WTC11 (cell line): Measurements from ENCODE around the gene DDX4. TPM values are rescaled to one million over a fixed set of nuclear protein-coding genes. Genes with fewer than 3 reads are reported as not detected.

ENCODE experiments used
- ATAC-seq: fragments of 200-7000 bp; cut with Tn5 transposase; 2 replicates; pipeline ENCODE4 v1.10.0; 2021; ENCODE audit warnings: mild to moderate bottlenecking, moderate library complexity
- CTCF ChIA-PET: fragments of 300-600 bp; sonication (Branson Sonifier 250); formaldehyde crosslinking; loops from one replicate; lab custom pipeline; 2021; ENCODE audit warnings: antibody characterized with exemption; lab: Charles Lee
- POLR2A ChIA-PET: fragments of 350-600 bp; sonication (Branson Sonifier 250); formaldehyde crosslinking; loops from one replicate; lab custom pipeline; 2021; ENCODE audit warnings: antibody characterized with exemption; lab: Charles Lee
- DNase-seq: peaks from one replicate; pipeline ENCODE4 v3.0.0; 2021; ENCODE audit warnings: low spot score
- H3K27ac Mint-ChIP-seq: 2 replicates; pipeline ENCODE4 v1.8.0; 2021; ENCODE audit warnings: mixed read lengths
- H3K27me3 Mint-ChIP-seq: 2 replicates; pipeline ENCODE4 v1.8.0; 2021; ENCODE audit warnings: low read depth, mild to moderate bottlenecking, moderate library complexity, mixed read lengths
- H3K36me3 Mint-ChIP-seq: 2 replicates; pipeline ENCODE4 v1.8.0; 2021; ENCODE audit warnings: mixed read lengths
- H3K4me1 Mint-ChIP-seq: 2 replicates; pipeline ENCODE4 v1.8.0; 2022; ENCODE audit warnings: mixed read lengths
- H3K4me3 Mint-ChIP-seq: 2 replicates; pipeline ENCODE4 v1.8.0; 2021; ENCODE audit warnings: mild to moderate bottlenecking, moderate library complexity, mixed read lengths
- H3K9me3 Mint-ChIP-seq: 2 replicates; pipeline ENCODE4 v1.8.0; 2021; ENCODE audit warnings: mixed read lengths
- ATF6 ChIP-seq: sonication (generic); formaldehyde crosslinking; IDR thresholded peaks from 2 replicates; pipeline ENCODE4 v1.8.1; 2023; ENCODE audit warnings: mild to moderate bottlenecking, missing genetic modification reagents
- E2F5 ChIP-seq: sonication (generic); formaldehyde crosslinking; IDR thresholded peaks from 2 replicates; pipeline ENCODE4 v1.8.1; 2022; ENCODE audit warnings: mild to moderate bottlenecking, moderate library complexity, missing genetic modification reagents
- ESRRA ChIP-seq: sonication (generic); formaldehyde crosslinking; IDR thresholded peaks from 2 replicates; pipeline ENCODE4 v1.8.1; 2022; ENCODE audit warnings: mild to moderate bottlenecking, missing genetic modification reagents, borderline replicate concordance
- ETV6 ChIP-seq: sonication (generic); formaldehyde crosslinking; IDR thresholded peaks from 2 replicates; pipeline ENCODE4 v1.8.1; 2022; ENCODE audit warnings: mild to moderate bottlenecking, missing genetic modification reagents
- JAZF1 ChIP-seq: fragments of 250-450 bp; sonication (Bioruptor Pico); IDR thresholded peaks from 2 replicates; pipeline ENCODE4 v1.9.0; 2021; ENCODE audit warnings: moderate library complexity, mild to moderate bottlenecking, inconsistent platforms
- MXD4 ChIP-seq: fragments of 250-450 bp; sonication (Bioruptor Pico); IDR thresholded peaks from 2 replicates; pipeline ENCODE4 v1.8.0; 2021; ENCODE audit warnings: mild to moderate bottlenecking, moderate library complexity, borderline replicate concordance
- SOX15 ChIP-seq: fragments of 250-450 bp; sonication (Bioruptor Pico); IDR thresholded peaks from 2 replicates; pipeline ENCODE4 v1.9.0; 2021; ENCODE audit warnings: mild to moderate bottlenecking
- TCF7 ChIP-seq: sonication (generic); formaldehyde crosslinking; IDR thresholded peaks from 2 replicates; pipeline ENCODE4 v1.8.0; 2022; ENCODE audit warnings: mild to moderate bottlenecking, low read depth, missing genetic modification reagents, moderate library complexity
- TEAD4 ChIP-seq: sonication (generic); formaldehyde crosslinking; IDR thresholded peaks from 2 replicates; pipeline ENCODE4 v1.8.0; 2022; ENCODE audit warnings: mild to moderate bottlenecking, missing genetic modification reagents
- total RNA-seq: library from RNA; stranded (reverse); gene quantifications from 3 replicates; pipeline ENCODE4 v1.2.3, GENCODE V29; 2021
- TF ChIP-seq, protein P1 (sequence below): fragments of 200-600 bp; IDR thresholded peaks from 2 replicates; pipeline ENCODE4 v1.8.0; 2022; ENCODE audit warnings: antibody characterized with exemption
- TF ChIP-seq, protein P2 (sequence below): fragments of 250-450 bp; sonication (Bioruptor Pico); IDR thresholded peaks from 2 replicates; pipeline ENCODE4 v1.9.0; 2021; ENCODE audit warnings: mild to moderate bottlenecking
- TF ChIP-seq, protein P3 (sequence below): fragments of 250-450 bp; sonication (Bioruptor Pico); IDR thresholded peaks from 2 replicates; pipeline ENCODE4 v2.1.2; 2022; ENCODE audit warnings: mild to moderate bottlenecking, moderate library complexity
- TF ChIP-seq, protein P4 (sequence below): sonication (generic); formaldehyde crosslinking; IDR thresholded peaks from 2 replicates; pipeline ENCODE4 v1.8.0; 2022; ENCODE audit warnings: mild to moderate bottlenecking, missing genetic modification reagents
- TF ChIP-seq, protein P5 (sequence below): fragments of 250-450 bp; sonication (Bioruptor Pico); IDR thresholded peaks from 2 replicates; pipeline ENCODE4 v1.8.0; 2021; ENCODE audit warnings: mild to moderate bottlenecking

DDX4 gene
- total RNA-seq, 1 experiment from 2014 or later, result not detected

GRCh38 chr5:55847837-55848236 lies 110.0 kb downstream of the DDX4 start (continued):
- TF ChIP-seq, protein P1, sequence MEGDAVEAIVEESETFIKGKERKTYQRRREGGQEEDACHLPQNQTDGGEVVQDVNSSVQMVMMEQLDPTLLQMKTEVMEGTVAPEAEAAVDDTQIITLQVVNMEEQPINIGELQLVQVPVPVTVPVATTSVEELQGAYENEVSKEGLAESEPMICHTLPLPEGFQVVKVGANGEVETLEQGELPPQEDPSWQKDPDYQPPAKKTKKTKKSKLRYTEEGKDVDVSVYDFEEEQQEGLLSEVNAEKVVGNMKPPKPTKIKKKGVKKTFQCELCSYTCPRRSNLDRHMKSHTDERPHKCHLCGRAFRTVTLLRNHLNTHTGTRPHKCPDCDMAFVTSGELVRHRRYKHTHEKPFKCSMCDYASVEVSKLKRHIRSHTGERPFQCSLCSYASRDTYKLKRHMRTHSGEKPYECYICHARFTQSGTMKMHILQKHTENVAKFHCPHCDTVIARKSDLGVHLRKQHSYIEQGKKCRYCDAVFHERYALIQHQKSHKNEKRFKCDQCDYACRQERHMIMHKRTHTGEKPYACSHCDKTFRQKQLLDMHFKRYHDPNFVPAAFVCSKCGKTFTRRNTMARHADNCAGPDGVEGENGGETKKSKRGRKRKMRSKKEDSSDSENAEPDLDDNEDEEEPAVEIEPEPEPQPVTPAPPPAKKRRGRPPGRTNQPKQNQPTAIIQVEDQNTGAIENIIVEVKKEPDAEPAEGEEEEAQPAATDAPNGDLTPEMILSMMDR, result no peak
- TF ChIP-seq, all 79 proteins: peak for 0

DNA sequence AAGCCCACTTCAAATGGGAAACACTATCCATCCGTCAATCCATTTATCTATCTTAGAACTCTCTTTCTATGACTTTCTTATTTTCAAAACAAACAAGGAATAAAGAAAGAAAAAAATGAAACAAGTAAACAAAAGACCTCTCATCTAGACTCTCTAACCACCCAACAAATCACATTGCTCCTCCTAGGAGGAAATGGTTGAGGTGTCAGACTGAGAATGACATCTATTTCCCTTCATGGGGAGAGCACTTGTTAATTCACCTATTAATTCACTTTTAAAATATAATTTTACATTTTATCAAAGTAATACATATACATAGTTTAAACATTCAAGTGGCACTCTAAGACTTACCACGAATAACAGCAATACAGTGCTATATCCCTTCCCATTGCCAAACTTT lies 110.9 kb downstream of the DDX4 start:
- Mint-ChIP-seq H3K27ac (no peak overlapping the region), H3K4me1 (no peaks in the 10 kb centered on the region), H3K27me3 (no peaks in the 10 kb centered on the region), H3K36me3 (no peaks in the 10 kb centered on the region), H3K9me3 (peaks cover 25% of the 10 kb centered on the region), H3K4me3 (no peak overlapping the region)
- DNase-seq, result no peak
- TF ChIP-seq, protein P2, sequence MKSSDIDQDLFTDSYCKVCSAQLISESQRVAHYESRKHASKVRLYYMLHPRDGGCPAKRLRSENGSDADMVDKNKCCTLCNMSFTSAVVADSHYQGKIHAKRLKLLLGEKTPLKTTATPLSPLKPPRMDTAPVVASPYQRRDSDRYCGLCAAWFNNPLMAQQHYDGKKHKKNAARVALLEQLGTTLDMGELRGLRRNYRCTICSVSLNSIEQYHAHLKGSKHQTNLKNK (CRISPR knock-in tag), result no peak
- TF ChIP-seq, protein P3, sequence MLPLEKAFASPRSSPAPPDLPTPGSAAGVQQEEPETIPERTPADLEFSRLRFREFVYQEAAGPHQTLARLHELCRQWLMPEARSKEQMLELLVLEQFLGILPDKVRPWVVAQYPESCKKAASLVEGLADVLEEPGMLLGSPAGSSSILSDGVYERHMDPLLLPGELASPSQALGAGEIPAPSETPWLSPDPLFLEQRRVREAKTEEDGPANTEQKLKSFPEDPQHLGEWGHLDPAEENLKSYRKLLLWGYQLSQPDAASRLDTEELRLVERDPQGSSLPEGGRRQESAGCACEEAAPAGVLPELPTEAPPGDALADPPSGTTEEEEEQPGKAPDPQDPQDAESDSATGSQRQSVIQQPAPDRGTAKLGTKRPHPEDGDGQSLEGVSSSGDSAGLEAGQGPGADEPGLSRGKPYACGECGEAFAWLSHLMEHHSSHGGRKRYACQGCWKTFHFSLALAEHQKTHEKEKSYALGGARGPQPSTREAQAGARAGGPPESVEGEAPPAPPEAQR, result no peak
- ChIA-PET CTCF (no interaction called here), POLR2A (no interaction called here)
- no peak for ATAC-seq

DNA sequence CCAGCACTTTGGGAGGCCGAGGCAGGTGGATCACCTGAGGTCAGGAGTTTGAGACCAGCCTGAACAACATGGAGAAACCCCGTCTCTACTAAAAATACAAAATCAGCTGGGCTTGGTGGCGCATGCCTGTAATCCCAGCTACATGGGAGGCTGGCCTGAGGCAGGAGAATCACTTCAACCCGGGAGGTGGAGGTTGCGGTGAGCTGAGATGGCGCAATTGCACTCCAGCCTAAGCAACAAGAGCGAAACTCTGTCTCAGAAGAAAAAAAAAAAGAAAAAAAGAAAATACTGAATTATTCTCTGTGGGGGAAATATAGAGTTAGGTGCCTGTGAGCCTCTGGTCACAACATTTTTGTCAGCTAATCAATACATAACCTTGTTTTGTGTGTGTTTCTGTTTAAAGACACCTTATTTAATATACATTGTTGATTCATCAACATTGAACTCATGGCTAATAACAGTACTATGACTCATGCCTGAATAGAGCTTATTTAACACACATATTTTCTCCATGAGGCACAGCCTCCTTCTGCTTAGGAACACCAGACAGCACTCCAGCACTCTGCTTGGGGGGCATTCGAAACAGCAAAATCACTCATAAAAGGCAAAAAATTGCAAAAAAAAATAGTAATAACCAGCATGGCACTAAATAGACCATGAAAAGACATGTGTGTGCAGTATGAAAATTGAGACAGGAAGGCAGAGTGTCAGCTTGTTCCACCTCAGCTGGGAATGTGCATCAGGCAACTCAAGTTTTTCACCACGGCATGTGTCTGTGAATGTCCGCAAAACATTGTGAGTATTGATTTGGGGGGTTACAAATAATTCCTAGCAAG lies 113.2 kb downstream of the DDX4 start, which contains the start of gene IL31RA:
IL31RA (plus strand) TSS at position 519 of the 836 bp plus-strand sequence; CDS start at position 733, 214 bp downstream.
- ChIA-PET CTCF (no interaction called here), POLR2A (no interaction called here)
- H3K4me3 Mint-ChIP-seq, result no peak within 1 kb of the TSS
- ATAC-seq (no peak), DNase-seq (no peak)
- no peaks in the 10 kb centered on the region for H3K4me1 Mint-ChIP-seq
- no peaks in the 10 kb centered on the region for H3K27me3 Mint-ChIP-seq
- H3K36me3 Mint-ChIP-seq, result no peaks in the 10 kb centered on the region
- TF ChIP-seq ETV6 (no peak), E2F5 (CRISPR knock-in tag) (no peak), ATF6 (CRISPR knock-in tag) (no peak), SOX15 (no peak), TCF7 (CRISPR knock-in tag) (no peak), ESRRA (CRISPR knock-in tag) (no peak), TEAD4 (CRISPR knock-in tag) (no peak), JAZF1 (CRISPR knock-in tag) (no peak), MXD4 (CRISPR knock-in tag) (no peak)
- TF ChIP-seq, protein P3, result no peak
- TF ChIP-seq, protein P1, result no peak
- TF ChIP-seq, protein P4, sequence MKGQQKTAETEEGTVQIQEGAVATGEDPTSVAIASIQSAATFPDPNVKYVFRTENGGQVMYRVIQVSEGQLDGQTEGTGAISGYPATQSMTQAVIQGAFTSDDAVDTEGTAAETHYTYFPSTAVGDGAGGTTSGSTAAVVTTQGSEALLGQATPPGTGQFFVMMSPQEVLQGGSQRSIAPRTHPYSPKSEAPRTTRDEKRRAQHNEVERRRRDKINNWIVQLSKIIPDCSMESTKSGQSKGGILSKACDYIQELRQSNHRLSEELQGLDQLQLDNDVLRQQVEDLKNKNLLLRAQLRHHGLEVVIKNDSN, result no peak
- TF ChIP-seq, protein P5, sequence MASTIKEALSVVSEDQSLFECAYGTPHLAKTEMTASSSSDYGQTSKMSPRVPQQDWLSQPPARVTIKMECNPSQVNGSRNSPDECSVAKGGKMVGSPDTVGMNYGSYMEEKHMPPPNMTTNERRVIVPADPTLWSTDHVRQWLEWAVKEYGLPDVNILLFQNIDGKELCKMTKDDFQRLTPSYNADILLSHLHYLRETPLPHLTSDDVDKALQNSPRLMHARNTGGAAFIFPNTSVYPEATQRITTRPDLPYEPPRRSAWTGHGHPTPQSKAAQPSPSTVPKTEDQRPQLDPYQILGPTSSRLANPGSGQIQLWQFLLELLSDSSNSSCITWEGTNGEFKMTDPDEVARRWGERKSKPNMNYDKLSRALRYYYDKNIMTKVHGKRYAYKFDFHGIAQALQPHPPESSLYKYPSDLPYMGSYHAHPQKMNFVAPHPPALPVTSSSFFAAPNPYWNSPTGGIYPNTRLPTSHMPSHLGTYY (CRISPR knock-in tag), result no peak
- no peak within 1 kb of the TSS for H3K27ac Mint-ChIP-seq
- H3K9me3 Mint-ChIP-seq, result 0 out of 2 replicates have a peak, but pooled peaks cover 2% of the 10 kb centered on the region
